Measurements from ENCODE around the gene CTTNBP2NL.
A peak's percentile ranks its signal among the peaks of the same experiment; 100 is the strongest.
"Not testable (repeated sequence)": the region's sequence is repeated elsewhere in the genome, so short reads cannot be mapped to it uniquely, and the experiment has no call there.

Gene CTTNBP2NL

GRCh38 chr1:112451301-112451700 lies 55.3 kb downstream of the CTTNBP2NL start:
- Histone ChIP-seq H3K4me1 (ENCODE audit: control insufficient read depth, insufficient read depth, low read length) (peaks cover 29% of the 10 kb centered on the region), H3K36me3 (ENCODE audit: insufficient read depth, low read length) (peaks cover 53% of the 10 kb centered on the region)
- H3K9ac ChIP-seq (ENCODE audit: low read depth, low read length); H3K27me3 ChIP-seq (ENCODE audit: control insufficient read depth, insufficient read depth, low read length); H3K9me3 ChIP-seq (replicated peaks; ENCODE audit: low read length); H3K4me3 ChIP-seq (ENCODE audit: low read length); H3K4me2 ChIP-seq (ENCODE audit: low read length): not testable (repeated sequence)

- no peak overlapping the region for H3K9ac ChIP-seq (ENCODE audit: low read depth, low read length)
- H3K27me3 ChIP-seq (ENCODE audit: control insufficient read depth, insufficient read depth, low read length), result no peaks in the 10 kb centered on the region
- peaks cover 47% of the 10 kb centered on the region for H3K4me1 ChIP-seq (ENCODE audit: control insufficient read depth, insufficient read depth, low read length)
- H3K9me3 ChIP-seq (replicated peaks; ENCODE audit: low read length), result no peaks in the 10 kb centered on the region
- peaks cover 62% of the 10 kb centered on the region for H3K36me3 ChIP-seq (ENCODE audit: insufficient read depth, low read length)
- H3K4me2 ChIP-seq (ENCODE audit: low read length), result no peak overlapping the region
- H3K4me3 ChIP-seq (ENCODE audit: low read length), result no peak overlapping the region
Observed at GRCh38 chr1:112453876-112454275, 57.9 kb downstream of the CTTNBP2NL start.

- Histone ChIP-seq H3K9ac (ENCODE audit: low read depth, low read length) (no peak overlapping the region), H3K36me3 (ENCODE audit: insufficient read depth, low read length) (peaks cover 62% of the 10 kb centered on the region), H3K4me3 (ENCODE audit: low read length) (no peak overlapping the region), H3K27me3 (ENCODE audit: control insufficient read depth, insufficient read depth, low read length) (no peaks in the 10 kb centered on the region), H3K4me2 (ENCODE audit: low read length) (no peak overlapping the region), H3K9me3 (replicated peaks; ENCODE audit: low read length) (no peaks in the 10 kb centered on the region), H3K4me1 (ENCODE audit: control insufficient read depth, insufficient read depth, low read length) (peaks cover 43% of the 10 kb centered on the region)
Observed at GRCh38 chr1:112454316-112454715, 58.3 kb downstream of the CTTNBP2NL start.

GRCh38 chr1:112457241-112457640 lies 61.2 kb downstream of the CTTNBP2NL start:
- Histone ChIP-seq H3K4me2 (ENCODE audit: low read length) (peak overlapping the region; percentile 12), H3K36me3 (ENCODE audit: insufficient read depth, low read length) (peaks cover 56% of the 10 kb centered on the region), H3K4me3 (ENCODE audit: low read length) (no peak overlapping the region), H3K4me1 (ENCODE audit: control insufficient read depth, insufficient read depth, low read length) (peaks cover 48% of the 10 kb centered on the region), H3K9ac (ENCODE audit: low read depth, low read length) (no peak overlapping the region), H3K27me3 (ENCODE audit: control insufficient read depth, insufficient read depth, low read length) (no peaks in the 10 kb centered on the region), H3K9me3 (replicated peaks; ENCODE audit: low read length) (no peaks in the 10 kb centered on the region)

GRCh38 chr1:112457955-112458354 lies 61.9 kb downstream of the CTTNBP2NL start:
- H3K36me3 ChIP-seq (ENCODE audit: insufficient read depth, low read length), result peaks cover 51% of the 10 kb centered on the region
- H3K9ac ChIP-seq (ENCODE audit: low read depth, low read length), result peak overlapping the region; percentile 24
- no peaks in the 10 kb centered on the region for H3K9me3 ChIP-seq (replicated peaks; ENCODE audit: low read length)
- H3K4me1 ChIP-seq (ENCODE audit: control insufficient read depth, insufficient read depth, low read length), result peaks cover 48% of the 10 kb centered on the region
- H3K4me3 ChIP-seq (ENCODE audit: low read length), result no peak overlapping the region
- H3K4me2 ChIP-seq (ENCODE audit: low read length), result peak overlapping the region; percentile 12
- no peaks in the 10 kb centered on the region for H3K27me3 ChIP-seq (ENCODE audit: control insufficient read depth, insufficient read depth, low read length)

GRCh38 chr1:112458756-112459155 lies 62.7 kb downstream of the CTTNBP2NL start:
- peaks cover 48% of the 10 kb centered on the region for H3K4me1 ChIP-seq (ENCODE audit: control insufficient read depth, insufficient read depth, low read length)
- peaks cover 44% of the 10 kb centered on the region for H3K36me3 ChIP-seq (ENCODE audit: insufficient read depth, low read length)
- H3K9ac ChIP-seq (ENCODE audit: low read depth, low read length), result peak overlapping the region; percentile 22
- no peak overlapping the region for H3K4me3 ChIP-seq (ENCODE audit: low read length)
- no peaks in the 10 kb centered on the region for H3K9me3 ChIP-seq (replicated peaks; ENCODE audit: low read length)
- no peaks in the 10 kb centered on the region for H3K27me3 ChIP-seq (ENCODE audit: control insufficient read depth, insufficient read depth, low read length)
- no peak overlapping the region for H3K4me2 ChIP-seq (ENCODE audit: low read length)

DNA sequence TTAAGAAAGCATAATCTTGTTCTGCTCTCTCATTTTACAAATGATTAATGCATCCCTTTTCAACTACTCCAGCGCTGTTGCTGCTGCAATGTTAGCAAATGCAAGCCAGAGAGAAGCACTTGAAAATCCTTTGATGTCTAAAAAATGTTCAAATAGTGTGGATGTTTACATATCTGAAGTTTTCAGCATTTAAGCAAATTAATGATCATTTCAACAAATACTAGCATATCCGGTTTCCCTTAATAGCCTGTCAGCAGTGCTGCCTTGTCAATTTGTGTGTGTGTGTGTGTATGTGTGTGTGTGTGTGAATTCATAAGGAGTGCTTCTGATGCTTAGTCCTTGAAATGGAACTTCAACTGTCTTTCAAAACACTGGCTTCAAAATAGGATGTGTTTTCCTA lies 64.6 kb downstream of the CTTNBP2NL start:
- H3K4me2 ChIP-seq (ENCODE audit: low read length), result no peak overlapping the region
- H3K36me3 ChIP-seq (ENCODE audit: insufficient read depth, low read length), result peaks cover 30% of the 10 kb centered on the region
- no peak overlapping the region for H3K9ac ChIP-seq (ENCODE audit: low read depth, low read length)
- no peak overlapping the region for H3K4me3 ChIP-seq (ENCODE audit: low read length)
- no peaks in the 10 kb centered on the region for H3K9me3 ChIP-seq (replicated peaks; ENCODE audit: low read length)
- H3K4me1 ChIP-seq (ENCODE audit: control insufficient read depth, insufficient read depth, low read length), result peaks cover 61% of the 10 kb centered on the region
- no peaks in the 10 kb centered on the region for H3K27me3 ChIP-seq (ENCODE audit: control insufficient read depth, insufficient read depth, low read length)

DNA sequence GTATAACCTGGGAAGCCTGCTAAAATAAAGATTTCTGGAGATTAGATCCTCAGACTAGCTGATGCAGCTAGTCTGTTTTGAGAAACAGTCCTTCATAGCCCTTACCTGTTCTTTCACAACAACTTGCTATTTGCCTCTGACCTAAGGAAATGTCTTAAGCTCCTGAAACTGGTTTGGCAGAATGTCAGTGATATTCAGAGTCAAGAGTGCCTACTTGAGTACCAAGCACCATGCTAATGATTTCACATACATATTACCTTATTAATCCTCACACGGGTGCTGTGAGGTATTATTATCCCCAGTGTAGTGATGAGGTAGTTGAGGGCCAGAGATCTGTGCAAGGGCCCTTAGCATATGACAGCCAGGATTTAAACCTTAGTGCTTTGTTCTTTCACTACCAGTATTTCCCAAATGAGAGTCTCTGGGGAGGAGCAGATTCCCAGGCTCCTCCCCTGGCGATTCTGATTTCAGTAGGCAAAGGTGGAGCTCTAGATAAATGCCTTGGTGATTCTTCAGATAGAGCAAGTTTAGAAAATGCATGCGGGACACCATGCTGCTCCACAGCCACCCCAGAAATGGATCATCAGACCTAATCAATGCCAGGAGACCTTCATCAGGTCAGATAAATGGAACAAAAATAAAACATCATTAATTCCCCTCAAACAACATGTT lies 65.3 kb downstream of the CTTNBP2NL start:
- H3K9ac ChIP-seq (ENCODE audit: low read depth, low read length), result no peak overlapping the region
- no peaks in the 10 kb centered on the region for H3K27me3 ChIP-seq (ENCODE audit: control insufficient read depth, insufficient read depth, low read length)
- H3K4me1 ChIP-seq (ENCODE audit: control insufficient read depth, insufficient read depth, low read length), result peaks cover 60% of the 10 kb centered on the region
- H3K36me3 ChIP-seq (ENCODE audit: insufficient read depth, low read length), result peaks cover 22% of the 10 kb centered on the region
- H3K4me2 ChIP-seq (ENCODE audit: low read length), result peak overlapping the region; percentile 5
- H3K9me3 ChIP-seq (replicated peaks; ENCODE audit: low read length), result no peaks in the 10 kb centered on the region
- no peak overlapping the region for H3K4me3 ChIP-seq (ENCODE audit: low read length)

DNA sequence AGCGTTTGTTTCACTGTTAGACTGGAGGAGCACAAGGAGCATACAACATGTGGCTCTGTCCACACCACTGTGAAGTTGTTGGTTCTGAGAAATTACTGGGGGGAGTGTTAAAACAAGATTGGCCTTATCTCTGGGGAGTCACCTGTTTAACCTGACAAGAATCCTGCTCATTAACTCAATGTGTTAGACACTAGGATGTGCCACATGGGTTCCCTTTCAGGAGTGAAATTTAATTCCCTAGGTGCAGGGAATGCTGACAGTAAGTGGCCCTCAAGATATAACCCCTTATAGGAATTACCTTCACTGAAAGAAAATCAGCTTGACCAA lies 66.9 kb downstream of the CTTNBP2NL start:
- Histone ChIP-seq H3K4me3 (ENCODE audit: low read length) (no peak overlapping the region), H3K27me3 (ENCODE audit: control insufficient read depth, insufficient read depth, low read length) (no peaks in the 10 kb centered on the region), H3K4me1 (ENCODE audit: control insufficient read depth, insufficient read depth, low read length) (peaks cover 52% of the 10 kb centered on the region), H3K36me3 (ENCODE audit: insufficient read depth, low read length) (peaks cover 14% of the 10 kb centered on the region), H3K9ac (ENCODE audit: low read depth, low read length) (no peak overlapping the region), H3K9me3 (replicated peaks; ENCODE audit: low read length) (no peaks in the 10 kb centered on the region), H3K4me2 (ENCODE audit: low read length) (no peak overlapping the region)

DNA sequence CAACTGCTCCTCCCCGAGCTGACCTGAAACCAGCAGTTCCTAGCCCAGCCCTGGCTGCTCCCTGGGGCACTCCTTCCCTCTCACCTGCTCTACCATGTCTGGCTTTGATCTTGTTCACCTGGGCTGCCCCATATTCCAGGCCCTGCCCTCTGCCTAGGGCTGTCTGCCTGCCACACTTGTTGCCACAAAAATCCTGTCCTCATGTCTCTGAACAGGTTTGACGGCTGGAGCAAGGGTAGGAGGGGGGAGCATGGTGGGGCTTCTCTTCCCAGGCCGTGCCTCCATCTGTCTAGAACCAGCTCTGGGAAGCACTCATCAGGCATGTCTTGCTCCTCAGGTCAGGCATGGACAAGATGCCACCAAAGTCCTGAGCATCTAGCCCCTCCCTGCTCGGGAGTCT lies 68.5 kb downstream of the CTTNBP2NL start:
- Histone ChIP-seq H3K4me1 (ENCODE audit: control insufficient read depth, insufficient read depth, low read length) (peaks cover 44% of the 10 kb centered on the region), H3K4me3 (ENCODE audit: low read length) (no peak overlapping the region), H3K4me2 (ENCODE audit: low read length) (no peak overlapping the region), H3K9ac (ENCODE audit: low read depth, low read length) (no peak overlapping the region), H3K27me3 (ENCODE audit: control insufficient read depth, insufficient read depth, low read length) (no peaks in the 10 kb centered on the region), H3K9me3 (replicated peaks; ENCODE audit: low read length) (no peaks in the 10 kb centered on the region), H3K36me3 (ENCODE audit: insufficient read depth, low read length) (peaks cover 5% of the 10 kb centered on the region)

GRCh38 chr1:112465122-112465521 lies 69.1 kb downstream of the CTTNBP2NL start:
- H3K4me3 ChIP-seq (ENCODE audit: low read length), result no peak overlapping the region
- H3K4me2 ChIP-seq (ENCODE audit: low read length), result peak overlapping the region; percentile 81
- peaks cover 42% of the 10 kb centered on the region for H3K4me1 ChIP-seq (ENCODE audit: control insufficient read depth, insufficient read depth, low read length)

GRCh38 chr1:112466078-112466660 lies 70.2 kb downstream of the CTTNBP2NL start:
- Histone ChIP-seq H3K4me2 (ENCODE audit: low read length) (peak overlapping the region; percentile 81), H3K9ac (ENCODE audit: low read depth, low read length) (peak overlapping the region; percentile 73), H3K36me3 (ENCODE audit: insufficient read depth, low read length) (no peaks in the 10 kb centered on the region), H3K9me3 (replicated peaks; ENCODE audit: low read length) (no peaks in the 10 kb centered on the region), H3K4me1 (ENCODE audit: control insufficient read depth, insufficient read depth, low read length) (peaks cover 32% of the 10 kb centered on the region), H3K27me3 (ENCODE audit: control insufficient read depth, insufficient read depth, low read length) (no peaks in the 10 kb centered on the region), H3K4me3 (ENCODE audit: low read length) (peak overlapping the region; percentile 58)

More at GRCh38 chr1:112465122-112465521, 69.1 kb downstream of the CTTNBP2NL start:
- no peaks in the 10 kb centered on the region for H3K27me3 ChIP-seq (ENCODE audit: control insufficient read depth, insufficient read depth, low read length)
- H3K9ac ChIP-seq (ENCODE audit: low read depth, low read length), result peak overlapping the region; percentile 73
- H3K36me3 ChIP-seq (ENCODE audit: insufficient read depth, low read length), result no peaks in the 10 kb centered on the region
- no peaks in the 10 kb centered on the region for H3K9me3 ChIP-seq (replicated peaks; ENCODE audit: low read length)

Measured in skeletal muscle satellite cell (primary cell).